SKM-1 treated with dmso at 0.1 percent for 144 hours (cell line): ENCODE measurements around the gene NIT1.

ENCODE experiments used
- DNase-seq: peaks from one replicate; lab custom pipeline; 2025; ENCODE audit not compliant: unreplicated experiment; lab: John Stamatoyannopoulos, UW

The NIT1 gene

DNA sequence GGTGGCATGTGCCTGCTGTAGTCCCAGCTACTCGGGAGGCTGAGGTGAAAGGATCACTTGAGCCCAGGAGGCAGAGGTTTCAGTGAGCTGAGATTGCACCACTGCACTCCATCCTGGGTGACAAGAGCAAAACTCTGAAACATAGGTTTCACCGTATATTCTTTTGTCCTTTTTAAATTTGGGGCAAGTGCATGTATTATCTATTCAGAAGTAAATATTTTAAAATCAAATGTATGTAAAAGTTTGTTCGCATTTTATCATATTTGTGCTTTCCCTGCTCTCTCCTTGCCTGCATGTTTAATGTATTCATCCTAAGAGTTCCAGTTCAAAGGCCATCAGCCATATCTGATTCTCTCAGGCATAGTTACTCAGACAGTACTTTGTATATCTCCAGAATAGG lies 27.9 kb downstream of the NIT1 start:
- no peak for DNase-seq

DNA sequence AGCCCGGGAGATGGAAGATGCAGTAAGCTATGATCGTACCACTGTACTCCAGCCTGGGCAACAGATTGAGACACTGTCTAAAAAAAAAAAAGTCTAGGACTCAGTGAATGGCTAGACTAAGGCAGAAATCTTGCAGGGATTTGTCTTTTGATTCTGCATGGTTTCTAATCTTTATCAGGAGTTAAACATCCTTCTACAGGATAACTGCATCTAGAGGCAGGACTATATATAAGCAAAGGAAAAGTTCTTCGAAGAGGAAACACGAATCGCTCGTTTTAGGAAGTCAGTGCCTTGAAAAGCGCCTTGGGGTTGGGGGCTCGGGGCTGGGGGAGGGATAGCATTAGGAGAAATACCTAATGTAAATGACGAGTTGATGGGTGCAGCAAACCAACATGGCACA lies 35.3 kb downstream of the NIT1 start:
- DNase-seq, result peak; percentile 35

DNA sequence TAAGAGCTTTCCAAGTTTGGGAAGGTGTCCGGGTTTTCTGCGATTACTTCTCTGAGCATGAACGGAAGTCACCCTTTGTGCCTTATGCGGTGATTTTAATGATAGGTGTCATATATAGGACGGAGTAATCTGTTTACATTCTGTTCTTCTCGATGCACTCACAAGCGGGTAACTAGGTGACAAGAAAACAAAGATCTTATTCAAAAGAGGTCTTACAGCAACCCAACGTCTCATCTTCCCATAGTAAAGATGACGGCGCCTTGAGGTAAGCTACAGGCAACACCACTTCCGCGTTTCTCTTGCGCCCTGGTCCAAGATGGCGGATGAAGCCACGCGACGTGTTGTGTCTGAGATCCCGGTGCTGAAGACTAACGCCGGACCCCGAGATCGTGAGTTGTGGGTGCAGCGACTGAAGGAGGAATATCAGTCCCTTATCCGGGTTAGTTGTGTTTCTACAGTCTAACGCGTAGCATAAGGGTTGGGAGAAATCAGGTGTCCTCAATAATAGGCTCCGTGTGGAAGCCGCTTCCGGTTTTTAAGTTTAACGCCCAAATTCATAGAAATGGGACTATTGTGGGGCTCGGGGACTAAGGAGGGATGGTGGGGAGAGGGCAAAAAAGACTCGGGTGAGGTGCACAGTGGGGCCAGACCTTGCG lies 35.9 kb downstream of the NIT1 start, which contains the start of gene UFC1:
Gene UFC1, plus strand, starts transcription at position 297 of the 656 bp plus-strand sequence. Its CDS starts 20 bp downstream, at position 317.
- peak; percentile 93 for DNase-seq

DNA sequence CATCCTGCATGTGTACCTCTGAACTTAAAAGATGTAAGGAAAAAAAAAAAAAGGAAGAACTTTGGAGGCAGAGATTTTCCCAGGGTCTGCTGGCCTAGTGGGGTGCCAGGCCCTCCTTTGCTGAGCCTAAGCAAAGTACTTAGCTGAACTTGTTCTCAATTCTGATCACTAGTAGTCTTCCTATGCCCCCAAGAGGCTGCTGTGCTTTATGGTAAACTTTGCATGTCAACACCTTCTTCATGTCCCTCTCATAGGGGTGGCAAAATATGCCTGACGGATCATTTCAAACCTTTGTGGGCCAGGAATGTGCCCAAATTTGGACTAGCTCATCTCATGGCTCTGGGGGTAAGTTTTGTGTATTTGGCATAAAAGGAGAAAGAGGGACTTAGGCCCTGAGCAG lies 40.0 kb downstream of the NIT1 start:
- DNase-seq, result no peak

DNA sequence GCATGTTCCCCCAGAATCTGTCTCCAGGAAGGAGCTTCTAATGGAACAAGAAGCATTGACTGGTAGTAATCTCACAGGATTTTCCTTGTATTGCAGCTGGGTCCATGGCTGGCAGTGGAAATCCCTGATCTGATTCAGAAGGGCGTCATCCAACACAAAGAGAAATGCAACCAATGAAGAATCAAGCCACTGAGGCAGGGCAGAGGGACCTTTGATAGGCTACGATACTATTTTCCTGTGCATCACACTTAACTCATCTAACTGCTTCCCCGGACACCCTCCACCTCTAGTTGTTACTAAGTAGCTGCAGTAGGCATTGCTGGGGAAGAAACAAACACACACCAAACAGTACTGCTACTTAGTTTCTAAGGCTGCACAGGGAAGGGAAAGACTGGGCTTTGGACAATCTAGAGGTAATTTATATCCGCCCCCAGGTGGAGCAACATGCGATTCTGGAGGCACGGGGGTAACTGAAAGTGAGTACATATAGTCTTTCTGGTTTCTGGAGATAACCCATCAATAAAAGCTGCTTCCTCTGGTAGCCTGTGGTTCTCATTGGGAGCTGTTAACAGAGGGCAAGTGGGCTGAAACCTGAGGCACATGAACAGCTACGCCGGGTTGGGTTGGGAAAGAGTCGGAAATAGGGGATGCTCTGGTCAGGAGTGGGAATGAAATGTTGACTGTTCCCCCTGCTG lies 40.6 kb downstream of the NIT1 start:
- DNase-seq, result no peak

DNA sequence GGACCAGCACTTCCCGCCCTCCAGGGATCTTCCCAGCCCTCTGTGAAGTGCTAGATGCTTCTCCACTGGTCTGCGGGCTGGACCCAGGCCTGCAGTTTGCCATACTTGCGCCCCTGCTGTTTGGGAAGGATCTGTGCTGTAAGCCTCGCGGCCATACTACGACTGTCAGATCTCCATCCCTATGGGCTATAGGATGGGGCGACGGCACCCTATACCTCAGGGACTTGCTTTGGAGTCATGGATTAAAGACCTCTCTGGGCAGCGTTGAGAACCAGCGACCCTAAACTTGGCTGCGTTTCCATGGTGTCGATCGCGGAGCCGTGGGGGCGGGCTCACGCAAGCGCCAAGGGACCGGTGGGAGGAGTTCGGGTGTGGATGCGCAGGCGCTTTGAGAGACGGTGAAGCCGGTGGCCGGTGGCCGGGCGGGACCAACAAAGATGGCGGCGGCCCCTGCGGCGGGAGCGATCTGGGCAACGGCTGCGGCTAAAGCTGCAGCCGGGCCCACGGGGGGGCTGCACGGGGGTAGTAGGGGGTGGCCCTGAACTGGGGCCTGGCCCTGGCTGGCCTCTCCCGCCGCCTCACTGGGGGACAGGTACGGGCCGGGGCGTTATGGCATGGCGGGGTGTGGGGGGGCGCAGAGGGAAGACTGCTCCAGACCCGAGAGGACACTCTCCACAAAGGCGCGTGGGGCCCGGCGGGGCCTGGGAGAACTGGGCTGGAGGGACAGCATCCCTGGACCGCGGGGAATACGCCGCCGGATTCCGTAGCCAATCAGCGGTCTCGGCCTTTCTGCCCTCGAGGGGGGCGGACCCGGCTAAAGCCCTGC lies 41.4 kb downstream of the NIT1 start, which contains the start of gene USP21:
Gene USP21, plus strand, starts transcription at position 414 of the 826 bp plus-strand sequence. CDS start 1,141 bp downstream, outside the sequence.
- peak; percentile 94 for DNase-seq

DNA sequence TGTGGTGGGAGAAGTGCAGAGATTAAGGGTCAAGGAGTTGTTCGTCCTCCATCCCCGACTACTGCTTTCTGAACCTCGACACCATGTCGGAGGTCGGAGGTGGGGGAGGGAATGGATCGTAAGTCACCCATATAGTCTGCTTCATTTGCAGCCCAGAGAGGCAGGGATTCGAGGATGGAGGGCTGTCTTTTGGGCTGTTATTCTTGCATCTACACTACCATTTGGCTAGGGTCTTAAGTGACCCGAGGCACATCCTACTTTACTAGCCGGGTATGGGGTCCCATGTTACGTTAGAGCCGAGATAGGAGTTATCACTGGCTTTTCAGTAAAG lies 42.0 kb downstream of the NIT1 start:
- no peak for DNase-seq

DNA sequence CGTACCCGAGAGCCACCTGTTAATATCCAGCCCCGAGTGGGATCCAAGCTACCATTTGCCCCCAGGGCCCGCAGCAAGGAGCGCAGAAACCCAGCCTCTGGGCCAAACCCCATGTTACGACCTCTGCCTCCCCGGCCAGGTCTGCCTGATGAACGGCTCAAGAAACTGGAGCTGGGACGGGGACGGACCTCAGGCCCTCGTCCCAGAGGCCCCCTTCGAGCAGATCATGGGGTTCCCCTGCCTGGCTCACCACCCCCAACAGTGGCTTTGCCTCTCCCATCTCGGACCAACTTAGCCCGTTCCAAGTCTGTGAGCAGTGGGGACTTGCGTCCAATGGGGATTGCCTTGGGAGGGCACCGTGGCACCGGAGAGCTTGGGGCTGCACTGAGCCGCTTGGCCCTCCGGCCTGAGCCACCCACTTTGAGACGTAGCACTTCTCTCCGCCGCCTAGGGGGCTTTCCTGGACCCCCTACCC lies 42.8 kb downstream of the NIT1 start:
- no peak for DNase-seq

DNA sequence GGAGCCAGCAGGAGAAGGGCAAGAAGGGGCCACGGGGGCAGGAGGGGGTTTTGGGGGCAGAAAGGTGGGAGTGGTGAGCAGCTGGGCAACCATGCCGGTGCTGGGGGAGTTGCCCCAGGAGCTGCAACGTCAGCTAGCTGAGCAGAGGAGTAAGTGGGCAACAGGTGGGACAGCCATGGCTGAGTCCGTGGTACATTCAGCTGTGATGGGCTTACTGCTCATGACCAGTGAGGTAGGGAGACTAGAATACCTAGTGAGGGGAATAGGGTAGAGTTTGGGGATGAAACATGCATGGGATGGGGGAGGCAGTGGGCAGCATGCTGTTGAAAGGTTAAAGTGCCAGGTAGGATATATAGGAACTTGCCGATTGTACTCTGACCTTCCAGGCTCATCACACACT lies 43.7 kb downstream of the NIT1 start:
- DNase-seq, result no peak

DNA sequence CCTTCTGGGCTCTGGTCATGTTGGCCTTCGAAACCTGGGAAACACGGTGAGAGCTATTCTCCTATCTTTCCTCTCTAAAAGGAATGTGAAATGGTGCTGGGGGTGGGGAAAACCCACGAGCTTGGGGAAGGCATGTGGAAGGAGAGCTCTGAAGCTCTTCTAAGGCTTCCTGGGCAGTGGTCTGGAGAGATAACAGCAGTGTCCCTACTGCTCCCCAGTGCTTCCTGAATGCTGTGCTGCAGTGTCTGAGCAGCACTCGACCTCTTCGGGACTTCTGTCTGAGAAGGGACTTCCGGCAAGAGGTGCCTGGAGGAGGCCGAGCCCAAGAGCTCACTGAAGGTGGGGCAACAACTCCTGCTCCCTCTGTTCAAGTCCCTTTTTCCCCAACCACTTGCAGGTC lies 44.1 kb downstream of the NIT1 start:
- DNase-seq, result no peak

DNA sequence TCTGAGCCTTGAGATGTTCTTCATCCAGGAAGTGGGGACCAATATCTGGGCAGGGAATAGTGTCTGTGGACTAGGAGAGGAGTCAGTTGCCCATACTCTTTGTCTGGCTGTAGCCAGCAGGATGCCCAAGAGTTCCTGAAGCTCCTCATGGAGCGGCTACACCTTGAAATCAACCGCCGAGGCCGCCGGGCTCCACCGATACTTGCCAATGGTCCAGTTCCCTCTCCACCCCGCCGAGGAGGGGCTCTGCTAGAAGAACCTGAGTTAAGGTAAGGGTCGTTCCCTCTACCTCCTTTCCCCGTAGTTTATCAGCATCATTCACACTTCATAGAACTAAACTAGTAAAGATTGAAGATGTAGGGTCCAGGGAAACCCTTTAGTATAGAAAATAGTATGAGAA lies 44.9 kb downstream of the NIT1 start:
- DNase-seq, result no peak

DNA sequence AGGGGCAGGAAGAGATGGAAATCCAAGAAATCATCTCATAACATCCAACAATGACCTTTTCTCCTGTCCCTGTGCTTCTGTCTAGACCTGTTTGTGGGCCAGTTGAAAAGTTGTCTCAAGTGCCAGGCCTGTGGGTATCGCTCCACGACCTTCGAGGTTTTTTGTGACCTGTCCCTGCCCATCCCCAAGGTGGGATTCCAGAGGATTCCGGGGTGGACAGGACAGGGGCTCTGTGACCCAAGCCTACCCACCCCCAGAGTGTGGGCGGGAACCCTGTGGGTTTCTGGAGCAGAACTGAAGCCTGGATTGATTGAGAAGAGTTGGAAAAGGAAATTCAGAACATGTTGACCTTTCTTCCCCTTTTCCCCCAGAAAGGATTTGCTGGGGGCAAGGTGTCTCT lies 45.9 kb downstream of the NIT1 start:
- no peak for DNase-seq

DNA sequence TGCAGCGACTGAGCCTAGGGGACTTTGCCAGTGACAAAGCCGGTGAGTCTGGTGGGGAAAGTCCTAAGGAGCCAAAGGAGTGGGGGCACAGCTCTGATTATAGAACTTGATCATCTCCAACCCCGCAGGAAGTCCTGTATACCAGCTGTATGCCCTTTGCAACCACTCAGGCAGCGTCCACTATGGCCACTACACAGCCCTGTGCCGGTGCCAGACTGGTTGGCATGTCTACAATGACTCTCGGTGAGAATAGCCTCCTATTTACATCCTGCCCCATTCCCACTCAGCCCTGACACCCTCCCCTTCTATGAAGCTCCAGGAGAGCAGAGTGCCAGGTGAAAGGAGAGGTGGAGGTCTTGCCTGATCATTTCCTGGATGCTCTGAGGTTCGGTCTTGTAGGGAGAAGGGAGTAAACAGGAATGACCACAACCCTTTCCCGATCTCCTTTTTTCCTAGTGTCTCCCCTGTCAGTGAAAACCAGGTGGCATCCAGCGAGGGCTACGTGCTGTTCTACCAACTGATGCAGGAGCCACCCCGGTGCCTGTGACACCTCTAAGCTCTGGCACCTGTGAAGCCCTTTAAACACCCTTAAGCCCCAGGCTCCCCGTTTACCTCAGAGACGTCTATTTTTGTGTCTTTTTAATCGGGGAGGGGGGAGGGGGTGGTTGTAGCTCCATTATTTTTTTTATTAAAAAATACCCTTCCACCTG lies 47.2 kb downstream of the NIT1 start:
- no peak for DNase-seq

DNA sequence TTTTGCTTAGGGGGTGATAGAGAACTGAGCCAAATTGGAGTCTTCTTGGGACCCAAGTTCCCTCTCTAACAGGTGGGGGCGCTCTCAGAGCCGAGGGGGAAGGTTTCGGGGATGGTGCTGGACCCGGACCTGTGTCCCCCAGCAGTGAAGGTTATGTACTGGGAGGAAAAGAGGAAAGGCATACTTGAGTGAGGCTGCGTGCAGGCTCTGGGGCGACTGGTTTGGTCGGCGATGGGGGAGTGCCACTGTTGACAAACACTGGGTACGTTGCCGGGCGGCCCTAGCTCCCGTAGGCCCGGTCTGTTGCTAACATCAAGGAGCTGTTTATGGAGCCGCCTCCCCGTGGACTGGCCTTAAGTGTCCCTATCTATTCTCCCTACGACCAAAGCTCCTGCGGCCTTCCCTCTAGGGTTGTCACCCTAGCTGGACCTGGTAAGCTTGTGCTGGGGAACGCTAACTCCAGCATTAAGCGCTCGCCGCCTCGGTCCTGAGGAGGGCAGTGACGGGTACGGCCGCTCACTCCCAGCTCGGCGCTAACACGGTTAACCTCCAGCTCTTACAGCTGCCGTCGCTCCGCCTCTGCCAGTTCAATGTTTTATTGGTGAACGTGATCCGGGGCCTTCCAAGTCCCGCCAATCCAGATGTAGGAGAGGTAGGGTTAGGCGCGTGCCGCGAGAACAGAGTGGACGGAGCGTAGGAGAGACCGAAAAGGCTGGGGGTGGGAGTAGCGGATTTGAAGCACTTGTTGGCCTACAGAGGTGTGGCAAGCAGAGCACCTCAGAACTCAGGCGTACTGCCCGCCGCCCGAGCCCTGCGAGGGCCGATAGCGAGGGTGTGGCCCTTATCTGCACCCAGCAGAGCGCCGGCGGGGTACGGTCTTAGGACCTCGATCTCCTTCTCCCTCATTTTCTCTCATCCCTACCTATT lies 48.1 kb downstream of the NIT1 start, which contains the start of gene PPOX:
Gene PPOX, plus strand, starts transcription at position 685 of the 927 bp plus-strand sequence. CDS start 422 bp downstream, outside the sequence.
- peak; percentile 100 for DNase-seq

DNA sequence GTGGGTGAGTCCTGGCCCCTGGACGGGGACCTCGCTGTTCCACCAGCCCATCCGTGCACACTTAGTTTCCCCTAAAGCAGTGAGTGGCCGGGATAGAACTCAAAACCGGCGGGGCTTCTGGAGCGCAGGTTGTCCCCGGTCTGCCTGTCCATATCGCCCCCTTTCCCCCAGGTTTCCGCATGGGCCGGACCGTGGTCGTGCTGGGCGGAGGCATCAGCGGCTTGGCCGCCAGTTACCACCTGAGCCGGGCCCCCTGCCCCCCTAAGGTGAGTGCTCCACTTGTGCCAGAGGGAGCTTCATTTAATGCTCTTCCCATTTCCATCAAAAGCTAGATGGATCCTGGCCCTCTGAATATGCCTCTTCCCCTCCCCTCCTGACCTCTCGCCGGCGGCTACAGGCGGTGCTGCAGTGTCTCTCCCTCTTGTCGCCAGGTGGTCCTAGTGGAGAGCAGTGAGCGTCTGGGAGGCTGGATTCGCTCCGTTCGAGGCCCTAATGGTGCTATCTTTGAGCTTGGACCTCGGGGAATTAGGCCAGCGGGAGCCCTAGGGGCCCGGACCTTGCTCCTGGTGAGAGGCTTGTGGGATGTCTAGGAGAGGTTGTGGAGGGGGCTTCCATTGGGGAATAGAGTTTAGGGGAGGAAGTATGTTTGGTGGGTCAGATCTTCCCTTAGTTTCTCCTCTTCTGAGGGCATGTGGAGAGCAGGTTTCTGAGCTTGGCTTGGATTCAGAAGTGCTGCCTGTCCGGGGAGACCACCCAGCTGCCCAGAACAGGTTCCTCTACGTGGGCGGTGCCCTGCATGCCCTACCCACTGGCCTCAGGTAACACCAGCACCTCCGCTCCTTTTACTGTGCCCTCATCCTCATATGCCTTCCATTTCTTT lies 49.0 kb downstream of the NIT1 start:
- no peak for DNase-seq

DNA sequence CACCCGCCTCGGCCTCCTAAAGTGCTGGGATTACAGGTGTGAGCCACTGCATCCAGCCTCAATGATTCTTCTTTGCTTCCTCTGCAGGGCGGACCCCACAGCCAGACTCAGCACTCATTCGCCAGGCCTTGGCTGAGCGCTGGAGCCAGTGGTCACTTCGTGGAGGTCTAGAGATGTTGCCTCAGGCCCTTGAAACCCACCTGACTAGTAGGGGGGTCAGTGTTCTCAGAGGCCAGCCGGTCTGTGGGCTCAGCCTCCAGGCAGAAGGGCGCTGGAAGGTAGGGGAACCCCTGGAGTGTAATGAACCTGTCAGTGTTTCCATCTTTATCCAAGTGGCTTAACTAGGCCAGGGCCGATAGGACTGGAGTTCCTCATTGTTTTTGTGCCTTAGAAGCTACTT lies 51.0 kb downstream of the NIT1 start:
- no peak for DNase-seq
